Ectodermal cell (in vitro differentiated cells): ENCODE measurements around the gene AIFM1.

Source experiments
- H3K27ac ChIP-seq: 2 replicates; pipeline ENCODE4 v1.7.0; 2013; ENCODE audit warnings: mild to moderate bottlenecking, low read depth, low read length; ENCODE audit not compliant: insufficient read depth, poor library complexity, severe bottlenecking
- H3K27me3 ChIP-seq: 2 replicates; pipeline ENCODE4 v1.7.0; 2013; ENCODE audit warnings: mild to moderate bottlenecking, low read length; ENCODE audit not compliant: insufficient read depth, control insufficient read depth, poor library complexity, severe bottlenecking
- H3K36me3 ChIP-seq: one replicate; pipeline ENCODE4 v1.7.0; 2013; ENCODE audit warnings: low read length; ENCODE audit not compliant: control insufficient read depth, insufficient read depth
- H3K4me1 ChIP-seq: one replicate; pipeline ENCODE4 v1.7.0; 2013; ENCODE audit warnings: low read length; ENCODE audit not compliant: control insufficient read depth, insufficient read depth
- H3K4me3 ChIP-seq: 2 replicates; pipeline ENCODE4 v1.7.0; 2013; ENCODE audit warnings: low read depth, low read length, control low read depth; ENCODE audit not compliant: insufficient read depth
- H3K9me3 ChIP-seq: 2 replicates; pipeline ENCODE4 v1.7.0; 2013; ENCODE audit warnings: mild to moderate bottlenecking, low read length, moderate library complexity; ENCODE audit not compliant: control insufficient read depth
- WGBS, 2 experiments: methylation state at CpG; one replicate each; pipeline ENCODE4 v1.1.7; 2013; ENCODE audit warnings: missing lambda C conversion rate in 2 of 2; 5-methylcytosine and 5-hydroxymethylcytosine counted together

The AIFM1 gene

GRCh38 chrX:130184168-130184567, 18.5 kb upstream of the AIFM1 start:
- no peak overlapping the region for H3K27ac ChIP-seq
- H3K36me3 ChIP-seq = no peaks in the 10 kb centered on the region
- H3K4me3 ChIP-seq = no peak overlapping the region
- H3K4me1 ChIP-seq = no peaks in the 10 kb centered on the region
- H3K9me3 ChIP-seq = no peaks in the 10 kb centered on the region
- no peaks in the 10 kb centered on the region for H3K27me3 ChIP-seq
- WGBS, 2 experiments = 93 to 97% methylated on average over 11 of the region's 11 CpGs

GRCh38 chrX:130179579-130180215, 14.1 kb upstream of the AIFM1 start:
- Histone ChIP-seq H3K4me1 (no peaks in the 10 kb centered on the region), H3K27me3 (no peaks in the 10 kb centered on the region), H3K9me3 (no peaks in the 10 kb centered on the region), H3K4me3 (no peak overlapping the region), H3K27ac (no peak overlapping the region), H3K36me3 (no peaks in the 10 kb centered on the region)
- 92 to 95% methylated on average over 5 to 6 of the region's 7 CpGs for WGBS, 2 experiments

GRCh38 chrX:130179170-130179569, 13.5 kb upstream of the AIFM1 start:
- Histone ChIP-seq H3K9me3 (no peaks in the 10 kb centered on the region), H3K27ac (no peak overlapping the region), H3K36me3 (no peaks in the 10 kb centered on the region), H3K27me3 (no peaks in the 10 kb centered on the region), H3K4me3 (no peak overlapping the region), H3K4me1 (no peaks in the 10 kb centered on the region)
- 69 to 72% methylated on average over 4 to 5 of the region's 5 CpGs for whole genome bisulfite sequencing, 2 experiments

GRCh38 chrX:130176942-130177341, 11.3 kb upstream of the AIFM1 start:
- Histone ChIP-seq H3K27ac (no peak overlapping the region), H3K4me3 (no peak overlapping the region), H3K36me3 (no peaks in the 10 kb centered on the region), H3K4me1 (no peaks in the 10 kb centered on the region), H3K9me3 (no peaks in the 10 kb centered on the region), H3K27me3 (peaks cover 13% of the 10 kb centered on the region)
- WGBS, 2 experiments = 86 to 94% methylated on average over 4 of the region's 4 CpGs

DNA sequence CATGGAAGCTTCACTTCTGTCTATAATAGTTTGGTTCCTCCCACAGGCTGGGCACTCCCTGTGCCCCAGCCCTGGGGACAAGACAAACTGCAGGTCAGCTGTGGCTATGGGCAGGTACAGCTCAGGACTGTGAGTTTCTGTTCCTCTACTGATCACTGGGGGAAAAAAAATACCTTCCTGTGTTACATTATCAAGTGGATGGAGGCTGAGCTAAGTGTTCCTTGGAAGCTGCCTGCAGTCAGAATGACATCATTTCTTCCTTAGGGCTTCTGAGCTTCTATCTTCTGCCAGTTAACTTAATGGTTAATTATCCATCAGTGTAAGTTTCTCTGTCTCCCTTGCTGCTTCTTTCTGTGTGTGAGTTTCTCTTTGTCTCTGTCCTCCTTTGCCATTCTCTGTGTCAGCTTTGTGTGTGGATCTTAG, 10.7 kb upstream of the AIFM1 start:
- Histone ChIP-seq H3K36me3 (no peaks in the 10 kb centered on the region), H3K4me3 (no peak overlapping the region), H3K4me1 (no peaks in the 10 kb centered on the region), H3K9me3 (no peaks in the 10 kb centered on the region), H3K27me3 (peaks cover 19% of the 10 kb centered on the region), H3K27ac (no peak overlapping the region)

DNA sequence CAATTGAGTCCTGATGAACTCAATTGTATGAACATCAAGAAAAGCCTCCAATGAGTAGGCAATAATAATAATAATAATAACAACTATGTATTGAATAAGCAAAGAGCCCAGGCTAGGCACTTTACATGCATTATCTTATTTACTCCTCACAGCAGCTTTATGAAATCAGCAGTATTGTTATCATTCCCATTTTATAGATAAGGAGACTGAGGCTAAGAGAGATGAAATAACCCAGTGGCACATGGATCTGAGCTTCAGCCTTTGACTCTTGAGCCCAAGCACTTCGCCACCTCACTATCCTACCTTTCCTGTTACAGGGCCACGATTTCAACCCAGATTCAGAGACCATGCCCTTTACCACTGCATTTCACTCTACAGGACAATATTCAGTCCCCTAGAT, 9.3 kb upstream of the AIFM1 start:
- no peaks in the 10 kb centered on the region for H3K9me3 ChIP-seq
- peaks cover 23% of the 10 kb centered on the region for H3K27me3 ChIP-seq
- no peaks in the 10 kb centered on the region for H3K36me3 ChIP-seq
- WGBS, 2 experiments = 97 to 100% methylated on average over 2 of the region's 2 CpGs
- H3K27ac ChIP-seq = no peak overlapping the region
- H3K4me3 ChIP-seq = no peak overlapping the region
- H3K4me1 ChIP-seq = no peaks in the 10 kb centered on the region

DNA sequence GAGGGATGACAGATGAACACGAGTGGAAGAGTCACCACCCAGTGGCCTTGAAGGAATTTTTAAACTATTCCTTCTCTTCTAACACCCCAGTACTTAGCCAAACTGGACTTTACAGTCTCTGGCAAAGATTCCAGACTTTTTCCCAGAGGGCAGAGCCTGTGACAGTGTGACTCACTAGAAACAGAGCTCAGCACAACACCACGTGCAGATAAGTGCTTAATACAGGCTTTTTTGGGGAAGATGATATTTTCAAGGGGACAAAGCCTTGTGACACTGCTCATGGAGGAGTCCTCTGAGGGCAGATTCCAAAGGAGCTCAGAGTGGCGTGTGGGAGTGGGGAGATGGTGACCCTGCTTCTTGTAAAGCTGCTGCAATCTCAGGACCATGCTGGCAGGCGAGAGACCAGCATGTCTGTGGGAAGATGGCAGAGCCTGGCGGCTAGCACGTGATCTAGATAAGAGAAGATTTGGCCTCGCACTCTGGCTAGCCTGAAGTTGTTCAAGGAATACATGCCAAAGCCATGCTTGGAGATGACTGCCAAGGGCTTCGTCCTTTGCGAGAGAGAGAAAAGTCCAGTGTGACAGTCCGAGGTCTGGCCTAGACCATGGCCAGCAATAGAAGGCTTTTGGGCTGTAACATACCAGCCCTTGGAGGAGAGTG, 8.5 kb upstream of the AIFM1 start:
- H3K4me3 ChIP-seq = no peak overlapping the region
- H3K4me1 ChIP-seq = no peaks in the 10 kb centered on the region
- H3K27me3 ChIP-seq = peaks cover 23% of the 10 kb centered on the region
- H3K27ac ChIP-seq = no peak overlapping the region
- WGBS, 2 experiments = 80 to 85% methylated on average over 9 to 10 of the region's 10 CpGs
- H3K9me3 ChIP-seq = no peaks in the 10 kb centered on the region
- no peaks in the 10 kb centered on the region for H3K36me3 ChIP-seq

GRCh38 chrX:130173190-130173895, 7.7 kb upstream of the AIFM1 start:
- Histone ChIP-seq H3K4me3 (no peak overlapping the region), H3K27me3 (peaks cover 23% of the 10 kb centered on the region), H3K9me3 (no peaks in the 10 kb centered on the region), H3K4me1 (no peaks in the 10 kb centered on the region), H3K27ac (no peak overlapping the region), H3K36me3 (no peaks in the 10 kb centered on the region)
- WGBS, 2 experiments = 84 to 88% methylated on average over 7 of the region's 7 CpGs

GRCh38 chrX:130172127-130172845, 6.6 kb upstream of the AIFM1 start:
- Histone ChIP-seq H3K36me3 (no peaks in the 10 kb centered on the region), H3K27ac (no peak overlapping the region), H3K4me3 (peak overlapping the region; percentile 43), H3K4me1 (no peaks in the 10 kb centered on the region), H3K27me3 (peaks cover 23% of the 10 kb centered on the region), H3K9me3 (no peaks in the 10 kb centered on the region)
- 20% methylated on average over 34 of the region's 34 CpGs for WGBS, 2 experiments
